Chondrocyte (in vitro differentiated cells): Measurements from ENCODE around the gene ZNF10. TPM values are rescaled to one million over a fixed set of nuclear protein-coding genes. Genes with fewer than 3 reads are reported as not detected.

Source experiments
- DNase-seq: peaks from one replicate; pipeline ENCODE4 v3.0.0; 2021; ENCODE audit warnings: mixed read lengths, low spot score
- H3K27ac Mint-ChIP-seq: one replicate; pipeline ENCODE4 v1.8.0; 2021; ENCODE audit warnings: mild to moderate bottlenecking, moderate library complexity, mixed read lengths; ENCODE audit not compliant: unreplicated experiment
- H3K27me3 Mint-ChIP-seq: 2 replicates; pipeline ENCODE4 v1.8.0; 2021; ENCODE audit warnings: low read depth, mixed read lengths
- H3K36me3 Mint-ChIP-seq: 2 replicates; pipeline ENCODE4 v1.8.0; 2021; ENCODE audit warnings: low read depth, mixed read lengths
- H3K4me1 Mint-ChIP-seq: 2 replicates; pipeline ENCODE4 v1.8.0; 2021; ENCODE audit warnings: low read depth, mild to moderate bottlenecking, mixed read lengths
- H3K4me3 Mint-ChIP-seq: one replicate; pipeline ENCODE4 v1.8.0; 2021; ENCODE audit warnings: mild to moderate bottlenecking, moderate library complexity, mixed read lengths; ENCODE audit not compliant: unreplicated experiment
- H3K9me3 Mint-ChIP-seq: 2 replicates; pipeline ENCODE4 v1.8.0; 2021; ENCODE audit warnings: low read depth, mixed read lengths
- CTCF ChIP-seq: fragments of 200-600 bp; sonication (generic); IDR thresholded peaks from 2 replicates; pipeline ENCODE4 v1.5.0; 2021; ENCODE audit warnings: antibody characterized with exemption, mild to moderate bottlenecking, moderate library complexity
- total RNA-seq: library from RNA; stranded (reverse); gene quantifications from 3 replicates; pipeline ENCODE4 v1.2.1, GENCODE V29; 2021

The ZNF10 gene
- total RNA-seq, 1 donor from 2014 or later, result 9.2 TPM

GRCh38 chr12:133107121-133107520 lies 23.3 kb upstream of the ZNF10 start:
- no peak overlapping the region for H3K4me3 Mint-ChIP-seq
- no peak for TF ChIP-seq CTCF
- DNase-seq, result no peak
- peaks cover 73% of the 10 kb centered on the region for H3K9me3 Mint-ChIP-seq
- H3K36me3 Mint-ChIP-seq, result peaks cover 75% of the 10 kb centered on the region
- H3K4me1 Mint-ChIP-seq, result no peaks in the 10 kb centered on the region
- no peak overlapping the region for H3K27ac Mint-ChIP-seq
- no peaks in the 10 kb centered on the region for H3K27me3 Mint-ChIP-seq

- Mint-ChIP-seq H3K36me3 (peaks cover 73% of the 10 kb centered on the region), H3K9me3 (peaks cover 74% of the 10 kb centered on the region)
Observed at GRCh38 chr12:133108150-133108549, 22.3 kb upstream of the ZNF10 start.

GRCh38 chr12:133120385-133121191 lies 9.8 kb upstream of the ZNF10 start:
- TF ChIP-seq CTCF, result no peak
- Mint-ChIP-seq H3K27ac (no peak overlapping the region), H3K4me3 (no peak overlapping the region), H3K9me3 (peaks cover 72% of the 10 kb centered on the region), H3K4me1 (no peaks in the 10 kb centered on the region), H3K36me3 (peaks cover 71% of the 10 kb centered on the region), H3K27me3 (no peaks in the 10 kb centered on the region)
- DNase-seq, result no peak

More at GRCh38 chr12:133108150-133108549, 22.3 kb upstream of the ZNF10 start:
- Mint-ChIP-seq H3K4me3 (no peak overlapping the region), H3K27ac (no peak overlapping the region), H3K4me1 (no peaks in the 10 kb centered on the region), H3K27me3 (no peaks in the 10 kb centered on the region)
- no peak for TF ChIP-seq CTCF
- DNase-seq, result no peak

- Mint-ChIP-seq H3K4me3 (no peak overlapping the region), H3K9me3 (peaks cover 59% of the 10 kb centered on the region), H3K4me1 (peaks cover 4% of the 10 kb centered on the region), H3K27ac (no peak overlapping the region), H3K27me3 (no peaks in the 10 kb centered on the region), H3K36me3 (peaks cover 59% of the 10 kb centered on the region)
- no peak for DNase-seq
- TF ChIP-seq CTCF, result no peak
Observed at GRCh38 chr12:133124674-133125073, 5.8 kb upstream of the ZNF10 start.

- H3K4me3 Mint-ChIP-seq, result peak overlapping the region; percentile 96
- H3K27me3 Mint-ChIP-seq, result no peaks in the 10 kb centered on the region
- H3K27ac Mint-ChIP-seq, result peak overlapping the region; percentile 98
- no peak for DNase-seq
- H3K9me3 Mint-ChIP-seq, result peaks cover 42% of the 10 kb centered on the region
- H3K36me3 Mint-ChIP-seq, result peaks cover 36% of the 10 kb centered on the region
- TF ChIP-seq CTCF, result no peak
- H3K4me1 Mint-ChIP-seq, result peaks cover 12% of the 10 kb centered on the region
Observed at GRCh38 chr12:133129368-133130037, 924 bp upstream of the ZNF10 start.
